SK-N-SH treated with all-trans-retinoic acid at 6 μM for 48 hours (cell line): Measurements from ENCODE around the gene CES3.

Experiments used
- ESRRG ChIP-seq: fragments of 250-450 bp; sonication (Bioruptor Pico); IDR thresholded peaks from 2 replicates; pipeline ENCODE4 v1.6.1; 2021; ENCODE audit warnings: mild to moderate bottlenecking
- OSR1 ChIP-seq: fragments of 250-450 bp; sonication (Bioruptor Pico); IDR thresholded peaks from 2 replicates; pipeline ENCODE4 v1.8.0; 2022; ENCODE audit warnings: moderate library complexity, mild to moderate bottlenecking, inconsistent platforms
- PPARA ChIP-seq: fragments of 250-450 bp; sonication (Bioruptor Pico); IDR thresholded peaks from 2 replicates; pipeline ENCODE4 v1.5.0; 2020; ENCODE audit warnings: mild to moderate bottlenecking, borderline replicate concordance
- RARB ChIP-seq: fragments of 250-450 bp; sonication (Bioruptor Pico); IDR thresholded peaks from 2 replicates; pipeline ENCODE4 v1.8.0; 2021; ENCODE audit warnings: mild to moderate bottlenecking, moderate library complexity
- SNAI2 ChIP-seq: fragments of 250-450 bp; sonication (Bioruptor Pico); IDR thresholded peaks from 2 replicates; pipeline ENCODE4 v1.5.0; 2020; ENCODE audit warnings: mild to moderate bottlenecking, moderate library complexity
- TOX ChIP-seq: fragments of 250-450 bp; sonication (Bioruptor Pico); IDR thresholded peaks from 2 replicates; pipeline ENCODE4 v1.8.0; 2021; ENCODE audit warnings: mild to moderate bottlenecking, moderate library complexity, borderline replicate concordance
- ZC3H10 ChIP-seq: fragments of 250-450 bp; sonication (Bioruptor Pico); IDR thresholded peaks from 2 replicates; pipeline ENCODE4 v1.5.1; 2021; ENCODE audit warnings: mild to moderate bottlenecking, moderate library complexity
- ZFP3 ChIP-seq: fragments of 250-450 bp; sonication (Bioruptor Pico); IDR thresholded peaks from 2 replicates; pipeline ENCODE4 v1.5.0; 2020; ENCODE audit warnings: mild to moderate bottlenecking, moderate library complexity
- ZFP30 ChIP-seq: fragments of 450-650 bp; formaldehyde crosslinking; IDR thresholded peaks from 2 replicates; pipeline ENCODE4 v1.5.0; 2022; ENCODE audit warnings: mild to moderate bottlenecking, moderate library complexity
- ZNF70 ChIP-seq: fragments of 450-650 bp; formaldehyde crosslinking; IDR thresholded peaks from 2 replicates; pipeline ENCODE4 v1.5.0; 2020; ENCODE audit warnings: mild to moderate bottlenecking, moderate library complexity
- ZNF8 ChIP-seq: fragments of 450-650 bp; formaldehyde crosslinking; IDR thresholded peaks from 2 replicates; pipeline ENCODE4 v1.5.0; 2020; ENCODE audit warnings: mild to moderate bottlenecking, moderate library complexity
- TF ChIP-seq, protein P1 (sequence below): fragments of 250-450 bp; sonication (Bioruptor Pico); IDR thresholded peaks from 2 replicates; pipeline ENCODE4 v1.5.1; 2021; ENCODE audit warnings: mild to moderate bottlenecking, moderate library complexity
- TF ChIP-seq, protein P2 (sequence below): fragments of 250-450 bp; sonication (Bioruptor Pico); IDR thresholded peaks from 2 replicates; pipeline ENCODE4 v1.8.0; 2020; ENCODE audit warnings: mild to moderate bottlenecking, moderate library complexity, borderline replicate concordance

DNA sequence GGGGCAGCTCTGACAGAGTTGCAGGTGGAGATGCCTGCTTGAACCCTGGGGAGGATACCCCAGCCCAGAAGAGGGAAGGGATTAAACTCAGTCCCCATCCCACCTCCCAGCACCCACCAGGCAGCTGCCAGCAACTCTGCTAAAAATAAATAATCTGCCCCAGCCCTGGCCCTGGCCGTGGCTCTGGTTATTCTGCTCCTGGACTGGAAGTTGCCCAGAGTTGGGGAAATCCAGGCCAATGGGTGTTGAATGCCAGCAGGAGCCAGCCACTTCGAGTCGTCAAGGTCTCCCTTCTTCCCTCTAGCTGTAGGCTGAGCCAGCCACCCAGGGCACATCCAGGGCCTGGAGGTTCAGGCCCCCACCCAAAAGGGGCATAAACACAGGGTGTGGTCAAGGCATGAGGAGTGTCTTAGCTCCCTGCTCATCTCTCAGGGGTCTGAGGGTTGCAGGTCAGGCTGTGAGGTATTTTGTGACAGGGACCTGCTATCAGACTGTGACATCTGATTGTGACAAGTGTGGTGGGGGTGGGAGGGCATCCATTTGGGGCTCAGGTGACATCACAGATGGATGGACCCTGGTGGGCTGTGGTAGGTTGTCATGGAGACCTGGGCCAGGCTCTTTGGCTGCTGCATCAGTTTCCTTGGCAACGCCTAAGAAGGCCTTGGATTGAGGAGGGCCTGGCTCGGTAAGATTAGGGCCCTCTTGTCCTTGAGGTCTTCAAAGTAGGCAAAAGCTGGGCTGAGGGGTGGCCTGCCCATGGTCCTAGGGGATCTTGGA, 34.7 kb upstream of the CES3 start:
- TF ChIP-seq ESRRG (no peak), SNAI2 (CRISPR knock-in tag) (no peak), OSR1 (CRISPR knock-in tag) (no peak), ZFP30 (CRISPR knock-in tag) (no peak), ZFP3 (CRISPR knock-in tag) (no peak), ZNF70 (CRISPR knock-in tag) (no peak), PPARA (CRISPR knock-in tag) (no peak), TOX (CRISPR knock-in tag) (no peak), RARB (CRISPR knock-in tag) (no peak), ZNF8 (CRISPR knock-in tag) (no peak), ZC3H10 (no peak)
- TF ChIP-seq, protein P1, sequence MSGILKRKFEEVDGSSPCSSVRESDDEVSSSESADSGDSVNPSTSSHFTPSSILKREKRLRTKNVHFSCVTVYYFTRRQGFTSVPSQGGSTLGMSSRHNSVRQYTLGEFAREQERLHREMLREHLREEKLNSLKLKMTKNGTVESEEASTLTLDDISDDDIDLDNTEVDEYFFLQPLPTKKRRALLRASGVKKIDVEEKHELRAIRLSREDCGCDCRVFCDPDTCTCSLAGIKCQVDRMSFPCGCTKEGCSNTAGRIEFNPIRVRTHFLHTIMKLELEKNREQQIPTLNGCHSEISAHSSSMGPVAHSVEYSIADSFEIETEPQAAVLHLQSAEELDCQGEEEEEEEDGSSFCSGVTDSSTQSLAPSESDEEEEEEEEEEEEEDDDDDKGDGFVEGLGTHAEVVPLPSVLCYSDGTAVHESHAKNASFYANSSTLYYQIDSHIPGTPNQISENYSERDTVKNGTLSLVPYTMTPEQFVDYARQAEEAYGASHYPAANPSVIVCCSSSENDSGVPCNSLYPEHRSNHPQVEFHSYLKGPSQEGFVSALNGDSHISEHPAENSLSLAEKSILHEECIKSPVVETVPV (CRISPR knock-in tag): no peak
- TF ChIP-seq, protein P2, sequence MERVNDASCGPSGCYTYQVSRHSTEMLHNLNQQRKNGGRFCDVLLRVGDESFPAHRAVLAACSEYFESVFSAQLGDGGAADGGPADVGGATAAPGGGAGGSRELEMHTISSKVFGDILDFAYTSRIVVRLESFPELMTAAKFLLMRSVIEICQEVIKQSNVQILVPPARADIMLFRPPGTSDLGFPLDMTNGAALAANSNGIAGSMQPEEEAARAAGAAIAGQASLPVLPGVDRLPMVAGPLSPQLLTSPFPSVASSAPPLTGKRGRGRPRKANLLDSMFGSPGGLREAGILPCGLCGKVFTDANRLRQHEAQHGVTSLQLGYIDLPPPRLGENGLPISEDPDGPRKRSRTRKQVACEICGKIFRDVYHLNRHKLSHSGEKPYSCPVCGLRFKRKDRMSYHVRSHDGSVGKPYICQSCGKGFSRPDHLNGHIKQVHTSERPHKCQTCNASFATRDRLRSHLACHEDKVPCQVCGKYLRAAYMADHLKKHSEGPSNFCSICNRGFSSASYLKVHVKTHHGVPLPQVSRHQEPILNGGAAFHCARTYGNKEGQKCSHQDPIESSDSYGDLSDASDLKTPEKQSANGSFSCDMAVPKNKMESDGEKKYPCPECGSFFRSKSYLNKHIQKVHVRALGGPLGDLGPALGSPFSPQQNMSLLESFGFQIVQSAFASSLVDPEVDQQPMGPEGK (CRISPR knock-in tag): no peak
